Stimulated activated memory B cell treated with anti-CD40 and anti-IgM and Interleukin-4, amounts not matched to agents 10 μg/mL and 1 μg/mL and 100 μg/mL, for 72 hours (primary cell): ENCODE measurements around the gene WASF3.

Source experiments
- ATAC-seq: fragments of 150-1000 bp; cut with Tn5 transposase; 2 replicates; pipeline ENCODE4 v1.10.0; 2021
- H3K27ac Mint-ChIP-seq: one replicate; pipeline ENCODE4 v1.8.0; 2022; ENCODE audit warnings: mild to moderate bottlenecking, mixed read lengths
- H3K27me3 Mint-ChIP-seq: one replicate; pipeline ENCODE4 v1.8.0; 2022; ENCODE audit warnings: mixed read lengths
- H3K36me3 Mint-ChIP-seq: one replicate; pipeline ENCODE4 v1.8.0; 2022; ENCODE audit warnings: mixed read lengths
- H3K4me1 Mint-ChIP-seq: one replicate; pipeline ENCODE4 v1.8.0; 2022; ENCODE audit warnings: mixed read lengths
- H3K4me3 Mint-ChIP-seq: one replicate; pipeline ENCODE4 v1.8.0; 2022; ENCODE audit warnings: mild to moderate bottlenecking, moderate library complexity, mixed read lengths
- H3K9me3 Mint-ChIP-seq: one replicate; pipeline ENCODE4 v1.8.0; 2022; ENCODE audit warnings: mixed read lengths

Gene WASF3

GRCh38 chr13:26663791-26664190 is 106.3 kb downstream of the WASF3 start:
- no peaks in the 10 kb centered on the region for H3K9me3 Mint-ChIP-seq
- H3K4me3 Mint-ChIP-seq = no peak overlapping the region
- H3K4me1 Mint-ChIP-seq = no peaks in the 10 kb centered on the region
- H3K36me3 Mint-ChIP-seq = no peaks in the 10 kb centered on the region
- ATAC-seq = no peak
- H3K27me3 Mint-ChIP-seq = no peaks in the 10 kb centered on the region
- no peak overlapping the region for H3K27ac Mint-ChIP-seq

- no peak for ATAC-seq
- no peaks in the 10 kb centered on the region for H3K36me3 Mint-ChIP-seq
- no peaks in the 10 kb centered on the region for H3K27me3 Mint-ChIP-seq
- no peak overlapping the region for H3K27ac Mint-ChIP-seq
- no peaks in the 10 kb centered on the region for H3K4me1 Mint-ChIP-seq
- no peak overlapping the region for H3K4me3 Mint-ChIP-seq
- no peaks in the 10 kb centered on the region for H3K9me3 Mint-ChIP-seq
Measured at GRCh38 chr13:26664286-26664685, 106.8 kb downstream of the WASF3 start.

- Mint-ChIP-seq H3K4me3 (no peak overlapping the region), H3K36me3 (no peaks in the 10 kb centered on the region), H3K4me1 (no peaks in the 10 kb centered on the region), H3K27me3 (no peaks in the 10 kb centered on the region), H3K27ac (no peak overlapping the region), H3K9me3 (peaks cover under 1% of the 10 kb centered on the region)
- no peak for ATAC-seq
Measured at GRCh38 chr13:26664876-26665275, 107.4 kb downstream of the WASF3 start.

GRCh38 chr13:26668357-26669146 is 111.1 kb downstream of the WASF3 start:
- Mint-ChIP-seq H3K4me3 (no peak overlapping the region), H3K9me3 (peaks cover 3% of the 10 kb centered on the region), H3K27ac (no peak overlapping the region), H3K4me1 (no peaks in the 10 kb centered on the region), H3K27me3 (no peaks in the 10 kb centered on the region), H3K36me3 (no peaks in the 10 kb centered on the region)
- ATAC-seq = peak; percentile 34

GRCh38 chr13:26673890-26674289 is 116.4 kb downstream of the WASF3 start:
- peaks cover 3% of the 10 kb centered on the region for H3K9me3 Mint-ChIP-seq
- H3K4me3 Mint-ChIP-seq = no peak overlapping the region
- no peaks in the 10 kb centered on the region for H3K4me1 Mint-ChIP-seq
- ATAC-seq = no peak
- H3K36me3 Mint-ChIP-seq = no peaks in the 10 kb centered on the region
- no peaks in the 10 kb centered on the region for H3K27me3 Mint-ChIP-seq
- no peak overlapping the region for H3K27ac Mint-ChIP-seq

- Mint-ChIP-seq H3K36me3 (no peaks in the 10 kb centered on the region), H3K4me3 (no peak overlapping the region), H3K27ac (no peak overlapping the region), H3K27me3 (peaks cover 12% of the 10 kb centered on the region), H3K4me1 (no peaks in the 10 kb centered on the region), H3K9me3 (no peaks in the 10 kb centered on the region)
- no peak for ATAC-seq
Measured at GRCh38 chr13:26677156-26677555, 119.7 kb downstream of the WASF3 start.

- ATAC-seq = no peak
- H3K4me1 Mint-ChIP-seq = no peaks in the 10 kb centered on the region
Measured at GRCh38 chr13:26678330-26678729, 120.8 kb downstream of the WASF3 start.

GRCh38 chr13:26678796-26679195 is 121.3 kb downstream of the WASF3 start:
- no peak for ATAC-seq
- Mint-ChIP-seq H3K9me3 (no peaks in the 10 kb centered on the region), H3K4me3 (no peak overlapping the region), H3K27me3 (peaks cover 23% of the 10 kb centered on the region), H3K36me3 (no peaks in the 10 kb centered on the region), H3K4me1 (no peaks in the 10 kb centered on the region), H3K27ac (no peak overlapping the region)

More at GRCh38 chr13:26678330-26678729, 120.8 kb downstream of the WASF3 start:
- Mint-ChIP-seq H3K27ac (no peak overlapping the region), H3K27me3 (peaks cover 23% of the 10 kb centered on the region), H3K36me3 (no peaks in the 10 kb centered on the region), H3K9me3 (no peaks in the 10 kb centered on the region), H3K4me3 (no peak overlapping the region)

GRCh38 chr13:26679411-26680122 is 122.1 kb downstream of the WASF3 start:
- no peak overlapping the region for H3K4me3 Mint-ChIP-seq
- H3K36me3 Mint-ChIP-seq = no peaks in the 10 kb centered on the region
- H3K4me1 Mint-ChIP-seq = no peaks in the 10 kb centered on the region
- no peaks in the 10 kb centered on the region for H3K9me3 Mint-ChIP-seq
- ATAC-seq = no peak
- H3K27me3 Mint-ChIP-seq = peaks cover 31% of the 10 kb centered on the region
- no peak overlapping the region for H3K27ac Mint-ChIP-seq

- no peaks in the 10 kb centered on the region for H3K9me3 Mint-ChIP-seq
- no peak overlapping the region for H3K4me3 Mint-ChIP-seq
- peaks cover 33% of the 10 kb centered on the region for H3K27me3 Mint-ChIP-seq
- ATAC-seq = no peak
- H3K36me3 Mint-ChIP-seq = no peaks in the 10 kb centered on the region
- no peaks in the 10 kb centered on the region for H3K4me1 Mint-ChIP-seq
- no peak overlapping the region for H3K27ac Mint-ChIP-seq
Measured at GRCh38 chr13:26680123-26680450, 122.6 kb downstream of the WASF3 start.

- peaks cover 33% of the 10 kb centered on the region for H3K27me3 Mint-ChIP-seq
Measured at GRCh38 chr13:26680572-26680971, 123.1 kb downstream of the WASF3 start.

GRCh38 chr13:26681036-26681435 is 123.6 kb downstream of the WASF3 start:
- Mint-ChIP-seq H3K4me3 (no peak overlapping the region), H3K27ac (no peak overlapping the region)
- no peak for ATAC-seq

More at GRCh38 chr13:26680572-26680971, 123.1 kb downstream of the WASF3 start:
- Mint-ChIP-seq H3K4me3 (no peak overlapping the region), H3K4me1 (no peaks in the 10 kb centered on the region), H3K27ac (no peak overlapping the region), H3K9me3 (no peaks in the 10 kb centered on the region), H3K36me3 (no peaks in the 10 kb centered on the region)
- ATAC-seq = no peak

GRCh38 chr13:26682606-26683005 is 125.1 kb downstream of the WASF3 start:
- Mint-ChIP-seq H3K36me3 (no peaks in the 10 kb centered on the region), H3K4me3 (no peak overlapping the region), H3K9me3 (no peaks in the 10 kb centered on the region), H3K27me3 (peaks cover 33% of the 10 kb centered on the region), H3K4me1 (no peaks in the 10 kb centered on the region), H3K27ac (no peak overlapping the region)
- no peak for ATAC-seq

More at GRCh38 chr13:26681036-26681435, 123.6 kb downstream of the WASF3 start:
- Mint-ChIP-seq H3K4me1 (no peaks in the 10 kb centered on the region), H3K27me3 (peaks cover 33% of the 10 kb centered on the region), H3K36me3 (no peaks in the 10 kb centered on the region), H3K9me3 (no peaks in the 10 kb centered on the region)

- ATAC-seq = no peak
- H3K27ac Mint-ChIP-seq = no peak overlapping the region
- H3K4me3 Mint-ChIP-seq = no peak overlapping the region
- H3K36me3 Mint-ChIP-seq = no peaks in the 10 kb centered on the region
- peaks cover 9% of the 10 kb centered on the region for H3K9me3 Mint-ChIP-seq
- no peaks in the 10 kb centered on the region for H3K4me1 Mint-ChIP-seq
- peaks cover 31% of the 10 kb centered on the region for H3K27me3 Mint-ChIP-seq
Measured at GRCh38 chr13:26685606-26686005, 128.1 kb downstream of the WASF3 start.

GRCh38 chr13:26686285-26686684 is 128.8 kb downstream of the WASF3 start:
- no peak overlapping the region for H3K27ac Mint-ChIP-seq
- H3K4me1 Mint-ChIP-seq = no peaks in the 10 kb centered on the region
- ATAC-seq = no peak
- no peaks in the 10 kb centered on the region for H3K36me3 Mint-ChIP-seq
- peaks cover 24% of the 10 kb centered on the region for H3K27me3 Mint-ChIP-seq
- H3K9me3 Mint-ChIP-seq = peaks cover 9% of the 10 kb centered on the region
- no peak overlapping the region for H3K4me3 Mint-ChIP-seq

GRCh38 chr13:26688286-26688685 is 130.8 kb downstream of the WASF3 start:
- no peak overlapping the region for H3K27ac Mint-ChIP-seq
- no peaks in the 10 kb centered on the region for H3K36me3 Mint-ChIP-seq
- H3K4me3 Mint-ChIP-seq = no peak overlapping the region

More at GRCh38 chr13:26688286-26688685, 130.8 kb downstream of the WASF3 start:
- H3K27me3 Mint-ChIP-seq = peaks cover 10% of the 10 kb centered on the region
- no peaks in the 10 kb centered on the region for H3K4me1 Mint-ChIP-seq
- ATAC-seq = no peak
- H3K9me3 Mint-ChIP-seq = peaks cover 13% of the 10 kb centered on the region
